Panc1 (cell line): ENCODE data around the gene TDRD10. TPM values are rescaled to one million over a fixed set of nuclear protein-coding genes. Genes with fewer than 3 reads are reported as not detected.
"Not testable (repeated sequence)": the region's sequence is repeated elsewhere in the genome, so short reads cannot be mapped to it uniquely, and the experiment has no call there.

Experiments used
- ATAC-seq: fragments of 200-7000 bp; cut with Tn5 transposase; 2 replicates; pipeline ENCODE4 v1.9.1; 2020; ENCODE audit warnings: mild to moderate bottlenecking, moderate library complexity
- BruUV-seq: library from RNA; stranded (reverse); fragments of 400-500 nt; replicated peaks from 2 replicates; lab custom pipeline; 2021; lab: Mats Ljungman, UMichigan
- CTCF ChIA-PET: fragments of 300-600 bp; sonication (Branson Sonifier 250); formaldehyde crosslinking; loops from one replicate; lab custom pipeline; 2022; ENCODE audit warnings: antibody characterized with exemption; lab: Charles Lee
- POLR2A ChIA-PET: fragments of 300-600 bp; sonication (Branson Sonifier 250); formaldehyde crosslinking; loops from one replicate; lab custom pipeline; 2022; ENCODE audit warnings: antibody characterized with exemption; lab: Charles Lee
- DNase-seq: peaks from one replicate; pipeline ENCODE4 v3.0.0-alpha.2; 2010; ENCODE audit warnings: low read depth, low spot score
- H3K27ac ChIP-seq: 2 replicates; pipeline ENCODE4 v1.5.1; 2011; ENCODE audit warnings: mild to moderate bottlenecking, low read length, inconsistent platforms
- H3K27me3 ChIP-seq: fragments of 200-500 bp; sonication (Bioruptor generic); 2 replicates; pipeline ENCODE4 v1.6.0; 2014; ENCODE audit warnings: low read length, inconsistent platforms; ENCODE audit not compliant: control insufficient read depth, insufficient read depth
- H3K36me3 ChIP-seq: fragments of 200-500 bp; sonication (Bioruptor generic); 2 replicates; pipeline ENCODE4 v1.5.1; 2014; ENCODE audit warnings: inconsistent platforms, mild to moderate bottlenecking, low read length, moderate library complexity; ENCODE audit not compliant: control insufficient read depth, insufficient read depth
- H3K4me1 ChIP-seq: 2 replicates; pipeline ENCODE4 v1.5.1; 2011; ENCODE audit warnings: inconsistent platforms, mild to moderate bottlenecking, low read length, moderate library complexity; ENCODE audit not compliant: control insufficient read depth, insufficient read depth
- H3K4me3 ChIP-seq, 2 experiments: 2 replicates each; pipeline ENCODE4 v1.5.1; 2011 to 2012; ENCODE audit warnings: low read depth in 2 of 2, low read length in 2 of 2, mild to moderate bottlenecking in 2 of 2, inconsistent platforms in 1 of 2, moderate library complexity in 1 of 2
- H3K9me3 ChIP-seq: fragments of 200-500 bp; sonication (Bioruptor generic); 2 replicates; pipeline ENCODE4 v1.5.1; 2014; ENCODE audit warnings: low read depth, mild to moderate bottlenecking, inconsistent platforms, low read length, moderate library complexity; ENCODE audit not compliant: control insufficient read depth, insufficient read depth
- SIN3A ChIP-seq: IDR thresholded peaks from 2 replicates; pipeline ENCODE4 v1.6.1; 2012; ENCODE audit warnings: low read depth, mild to moderate bottlenecking, low read length, moderate library complexity, borderline replicate concordance; ENCODE audit not compliant: insufficient read depth
- TCF7L2 ChIP-seq: IDR thresholded peaks from 2 replicates; pipeline ENCODE4 v1.6.1; 2011; ENCODE audit warnings: mild to moderate bottlenecking, low read depth, low read length, inconsistent platforms
- in situ Hi-C: cut with HindIII; loops from 2 replicates; pipeline ENCODE4 v1.10.0; 2016; ENCODE audit warnings: low sequenced_read_pairs, low pct_unique_long_range_greater_than_20kb
- intact Hi-C: fragments of 100-400 bp; cut with micrococcal nuclease; formaldehyde crosslinking; loops from one replicate; pipeline ENCODE4 v1.10.0; 2022; ENCODE audit not compliant: unreplicated experiment
- total RNA-seq: library from RNA; stranded (reverse); gene quantifications from one replicate; pipeline ENCODE4 v1.2.1, GENCODE V29; 2021; ENCODE audit not compliant: unreplicated experiment
- TF ChIP-seq, protein P1 (sequence below): fragments of 450-650 bp; IDR thresholded peaks from 2 replicates; pipeline ENCODE4 v1.5.1; 2017; ENCODE audit warnings: mild to moderate bottlenecking
- TF ChIP-seq, protein P2 (sequence below), 2 experiments: IDR thresholded peaks; 2 replicates each; pipeline ENCODE4 v1.6.1; 2011 to 2012; ENCODE audit warnings: low read depth in 2 of 2, control low read depth in 1 of 2, low read length in 1 of 2, mild to moderate bottlenecking in 1 of 2, moderate library complexity in 1 of 2; ENCODE audit not compliant: insufficient read depth in 1 of 2

TDRD10 gene
- total RNA-seq, 1 experiment from 2014 or later, result not detected

DNA sequence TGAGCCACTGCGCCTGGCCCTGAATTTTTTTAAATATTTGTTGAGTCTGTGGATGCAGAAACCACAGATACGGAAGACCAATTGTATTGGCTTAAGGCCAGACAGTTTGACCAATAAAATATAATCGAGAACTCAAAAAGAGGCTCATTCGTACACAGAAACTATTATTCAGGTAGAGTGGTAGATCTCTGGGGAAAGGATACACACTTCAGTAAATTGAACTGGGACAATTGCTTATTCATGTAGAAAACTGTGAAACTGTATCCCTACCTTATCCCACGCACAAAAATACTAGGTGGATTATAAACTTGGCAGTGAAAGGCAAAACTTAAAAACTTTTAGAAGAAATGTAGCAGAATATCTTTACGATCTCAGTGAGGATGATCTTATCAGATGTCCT lies 25.2 kb downstream of the TDRD10 start:
- POLR2A ChIA-PET, result no interaction called here
- Histone ChIP-seq H3K4me3 (no peak overlapping the region), H3K27me3 (no peaks in the 10 kb centered on the region), H3K9me3 (no peaks in the 10 kb centered on the region), H3K27ac (no peak overlapping the region), H3K36me3 (no peaks in the 10 kb centered on the region), H3K4me1 (no peaks in the 10 kb centered on the region)
- intact Hi-C loops, result no loop called here
- DNase-seq (no peak), ATAC-seq (no peak)
- CTCF ChIA-PET, result no interaction called here
- in situ Hi-C loops, result no loop called here
- TF ChIP-seq SIN3A, result no peak
- TF ChIP-seq, protein P1, sequence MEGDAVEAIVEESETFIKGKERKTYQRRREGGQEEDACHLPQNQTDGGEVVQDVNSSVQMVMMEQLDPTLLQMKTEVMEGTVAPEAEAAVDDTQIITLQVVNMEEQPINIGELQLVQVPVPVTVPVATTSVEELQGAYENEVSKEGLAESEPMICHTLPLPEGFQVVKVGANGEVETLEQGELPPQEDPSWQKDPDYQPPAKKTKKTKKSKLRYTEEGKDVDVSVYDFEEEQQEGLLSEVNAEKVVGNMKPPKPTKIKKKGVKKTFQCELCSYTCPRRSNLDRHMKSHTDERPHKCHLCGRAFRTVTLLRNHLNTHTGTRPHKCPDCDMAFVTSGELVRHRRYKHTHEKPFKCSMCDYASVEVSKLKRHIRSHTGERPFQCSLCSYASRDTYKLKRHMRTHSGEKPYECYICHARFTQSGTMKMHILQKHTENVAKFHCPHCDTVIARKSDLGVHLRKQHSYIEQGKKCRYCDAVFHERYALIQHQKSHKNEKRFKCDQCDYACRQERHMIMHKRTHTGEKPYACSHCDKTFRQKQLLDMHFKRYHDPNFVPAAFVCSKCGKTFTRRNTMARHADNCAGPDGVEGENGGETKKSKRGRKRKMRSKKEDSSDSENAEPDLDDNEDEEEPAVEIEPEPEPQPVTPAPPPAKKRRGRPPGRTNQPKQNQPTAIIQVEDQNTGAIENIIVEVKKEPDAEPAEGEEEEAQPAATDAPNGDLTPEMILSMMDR, result no peak
- TF ChIP-seq, protein P2, sequence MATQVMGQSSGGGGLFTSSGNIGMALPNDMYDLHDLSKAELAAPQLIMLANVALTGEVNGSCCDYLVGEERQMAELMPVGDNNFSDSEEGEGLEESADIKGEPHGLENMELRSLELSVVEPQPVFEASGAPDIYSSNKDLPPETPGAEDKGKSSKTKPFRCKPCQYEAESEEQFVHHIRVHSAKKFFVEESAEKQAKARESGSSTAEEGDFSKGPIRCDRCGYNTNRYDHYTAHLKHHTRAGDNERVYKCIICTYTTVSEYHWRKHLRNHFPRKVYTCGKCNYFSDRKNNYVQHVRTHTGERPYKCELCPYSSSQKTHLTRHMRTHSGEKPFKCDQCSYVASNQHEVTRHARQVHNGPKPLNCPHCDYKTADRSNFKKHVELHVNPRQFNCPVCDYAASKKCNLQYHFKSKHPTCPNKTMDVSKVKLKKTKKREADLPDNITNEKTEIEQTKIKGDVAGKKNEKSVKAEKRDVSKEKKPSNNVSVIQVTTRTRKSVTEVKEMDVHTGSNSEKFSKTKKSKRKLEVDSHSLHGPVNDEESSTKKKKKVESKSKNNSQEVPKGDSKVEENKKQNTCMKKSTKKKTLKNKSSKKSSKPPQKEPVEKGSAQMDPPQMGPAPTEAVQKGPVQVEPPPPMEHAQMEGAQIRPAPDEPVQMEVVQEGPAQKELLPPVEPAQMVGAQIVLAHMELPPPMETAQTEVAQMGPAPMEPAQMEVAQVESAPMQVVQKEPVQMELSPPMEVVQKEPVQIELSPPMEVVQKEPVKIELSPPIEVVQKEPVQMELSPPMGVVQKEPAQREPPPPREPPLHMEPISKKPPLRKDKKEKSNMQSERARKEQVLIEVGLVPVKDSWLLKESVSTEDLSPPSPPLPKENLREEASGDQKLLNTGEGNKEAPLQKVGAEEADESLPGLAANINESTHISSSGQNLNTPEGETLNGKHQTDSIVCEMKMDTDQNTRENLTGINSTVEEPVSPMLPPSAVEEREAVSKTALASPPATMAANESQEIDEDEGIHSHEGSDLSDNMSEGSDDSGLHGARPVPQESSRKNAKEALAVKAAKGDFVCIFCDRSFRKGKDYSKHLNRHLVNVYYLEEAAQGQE (IDR thresholded peaks at IDR 0.05; ENCODE audit: insufficient read depth in 1 of 2, low read depth in 2 of 2, low read length in 1 of 2), result no peak
- BruUV-seq, result no TSS peak

DNA sequence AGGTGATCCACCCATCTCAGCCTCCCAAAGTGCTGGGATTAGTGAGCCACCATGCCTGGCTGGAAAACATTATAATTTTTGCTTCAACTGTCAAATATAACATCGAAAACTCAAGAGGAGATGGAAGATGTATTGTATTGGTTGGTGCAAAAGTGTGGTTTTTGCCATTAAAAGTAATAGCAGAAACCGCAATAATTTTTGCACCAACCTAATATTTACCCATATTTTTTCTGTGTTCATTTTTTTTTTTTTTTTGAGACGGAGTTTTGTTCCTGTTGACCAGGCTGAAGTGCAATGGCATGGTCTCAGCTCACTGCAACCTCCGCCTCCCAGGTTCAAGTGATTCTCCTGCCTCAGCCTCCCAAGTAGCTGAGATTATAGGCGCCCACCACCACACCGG lies 27.3 kb downstream of the TDRD10 start:
- Histone ChIP-seq H3K4me3 (no peak overlapping the region), H3K27ac (no peak overlapping the region), H3K36me3 (no peaks in the 10 kb centered on the region), H3K27me3 (no peaks in the 10 kb centered on the region), H3K9me3 (no peaks in the 10 kb centered on the region), H3K4me1 (no peaks in the 10 kb centered on the region)
- ChIA-PET POLR2A (no interaction called here), CTCF (interaction anchor here (0.9 kb wide), 1 partner anchor 17 kb away, joined by 3 read pairs; no protein-coding TSS in a partner anchor)
- DNase-seq, result no peak
- in situ Hi-C loops (no loop called here), intact Hi-C loops (no loop called here)
- TF ChIP-seq SIN3A (no peak), TCF7L2 (no peak)
- BruUV-seq, result no TSS peak
- ATAC-seq, result no peak

- H3K27ac ChIP-seq, ATAC-seq, POLR2A ChIA-PET, intact Hi-C loops, H3K9me3 ChIP-seq, H3K4me1 ChIP-seq, DNase-seq, BruUV-seq, H3K27me3 ChIP-seq, H3K36me3 ChIP-seq, in situ Hi-C loops, H3K4me3 ChIP-seq: not testable (repeated sequence)
- CTCF ChIA-PET, result interaction anchor here (0.6 kb wide), 1 partner anchor 51 kb away, joined by 4 read pairs; no protein-coding TSS in a partner anchor
Measured at GRCh38 chr1:154531950-154532349, 29.9 kb downstream of the TDRD10 start.
